ENCODE data around the gene RGS18.

DNA sequence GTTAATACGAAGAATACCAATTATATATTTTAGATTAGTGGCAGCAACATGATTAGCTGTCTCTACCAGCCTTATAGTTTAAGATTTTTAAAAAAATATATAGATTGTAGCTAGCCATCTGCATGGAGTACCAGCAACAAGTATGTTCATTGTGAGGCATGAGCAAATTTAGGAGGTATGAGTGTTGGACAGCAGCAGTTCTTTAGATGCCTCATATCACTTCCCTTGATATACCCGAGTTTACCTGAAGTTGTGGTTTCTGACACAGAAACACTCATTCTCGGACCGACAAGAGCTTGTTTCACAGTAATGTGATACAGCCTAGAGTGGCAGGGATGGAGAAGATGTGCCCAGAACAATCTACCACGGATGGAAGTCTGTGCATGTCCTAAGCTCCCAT lies 69.1 kb downstream of the RGS18 start:
- TF ChIP-seq POLR2A (IDR thresholded peaks at IDR 0.05; ENCODE audit: low read length) (no peak), GATA1 (IDR thresholded peaks at IDR 0.05; ENCODE audit: low read depth, low read length) (no peak)

Measured in erythroblast (primary cell).